Measurements from ENCODE around the gene ACVRL1.

ACVRL1 gene

GRCh38 chr12:51959921-51960320 lies 52.6 kb downstream of the ACVRL1 start:
- in situ Hi-C loops (cut with MboI; ENCODE audit: low sequenced_read_pairs): no loop called here

GRCh38 chr12:51960488-51960887 lies 53.2 kb downstream of the ACVRL1 start:
- in situ Hi-C loops (cut with MboI; ENCODE audit: low sequenced_read_pairs): no loop called here

DNA sequence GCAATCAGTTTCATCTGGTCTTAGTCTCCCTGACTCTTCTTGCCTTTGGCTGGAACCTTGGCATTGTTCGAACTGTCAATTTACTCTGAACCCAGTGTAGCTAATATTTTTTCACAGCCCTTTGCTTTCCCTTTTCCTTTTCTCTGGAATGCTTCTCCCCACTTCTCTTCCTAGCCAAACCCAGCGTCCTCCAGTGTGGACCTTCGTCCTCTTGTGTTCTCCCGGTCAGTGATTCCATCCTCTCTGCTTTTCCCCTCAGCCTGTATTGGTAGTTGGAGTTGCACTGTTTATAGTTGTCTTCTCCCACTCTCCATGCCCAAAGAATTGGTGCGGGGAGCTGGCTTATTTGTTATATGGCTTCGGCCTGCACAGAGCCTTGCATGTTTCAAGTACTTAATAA lies 53.6 kb downstream of the ACVRL1 start:
- in situ Hi-C loops (cut with MboI; ENCODE audit: low sequenced_read_pairs): no loop called here

DNA sequence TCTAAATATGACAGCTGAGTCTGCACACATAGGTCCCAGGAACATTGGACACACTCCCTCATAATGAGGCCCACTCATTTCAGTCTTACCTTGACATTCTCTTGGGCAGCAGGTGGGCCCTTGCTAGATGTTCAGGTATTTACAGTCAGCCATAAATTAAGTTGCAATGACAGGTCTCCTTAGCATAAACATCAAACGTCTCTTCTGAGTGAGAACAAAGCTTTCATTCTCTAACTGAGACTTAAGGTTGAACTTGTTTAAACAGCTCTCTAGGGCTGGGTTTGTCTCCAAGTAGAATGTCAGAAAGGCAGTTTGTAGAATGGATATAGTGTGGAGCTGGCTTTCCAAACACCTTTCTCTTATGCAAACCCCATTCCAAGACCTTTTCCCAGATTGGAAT lies 54.5 kb downstream of the ACVRL1 start:
- in situ Hi-C loops (cut with MboI; ENCODE audit: low sequenced_read_pairs): no loop called here

DNA sequence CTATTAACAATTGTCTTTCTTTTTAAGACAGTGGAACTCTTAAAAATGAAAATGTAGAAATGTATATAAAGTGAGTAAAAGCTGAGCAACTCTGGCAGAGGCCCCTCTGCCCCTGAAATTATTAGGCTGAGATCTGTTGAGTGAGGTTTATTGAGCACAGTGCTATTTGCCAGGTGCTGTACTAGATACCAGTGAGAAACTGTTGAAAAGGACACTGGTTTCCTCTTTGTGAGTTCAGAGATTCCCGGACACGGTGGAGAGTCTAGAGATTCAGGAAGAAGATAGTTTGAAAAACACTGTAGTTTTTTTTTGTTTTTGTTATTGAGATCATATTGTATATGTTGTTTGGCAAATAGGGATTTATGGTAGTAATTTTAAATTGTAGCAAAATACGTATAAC lies 55.4 kb downstream of the ACVRL1 start:
- in situ Hi-C loops (cut with MboI; ENCODE audit: low sequenced_read_pairs): no loop called here

- in situ Hi-C loops (cut with MboI; ENCODE audit: low sequenced_read_pairs): no loop called here
Measured at GRCh38 chr12:51963477-51963876, 56.2 kb downstream of the ACVRL1 start.

DNA sequence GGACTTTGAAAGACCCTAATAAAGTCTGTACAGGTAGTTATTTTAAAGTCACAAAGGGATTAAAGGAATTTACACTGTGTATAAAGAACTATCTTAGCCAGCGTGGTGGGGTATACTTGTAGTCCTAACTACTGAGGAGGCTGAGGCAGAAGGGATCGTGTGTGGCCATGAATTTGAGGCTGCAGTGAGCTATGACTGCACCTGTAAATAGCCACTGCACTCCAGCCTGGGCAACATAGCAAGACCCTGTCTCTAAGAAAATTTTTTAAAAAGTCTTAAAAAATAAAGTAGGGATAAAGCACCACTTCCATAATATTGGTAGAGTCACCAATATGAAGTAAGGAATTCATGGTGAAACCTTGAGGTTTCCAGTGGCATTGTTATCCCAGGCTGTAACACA lies 62.3 kb downstream of the ACVRL1 start:
- in situ Hi-C loops (cut with MboI; ENCODE audit: low sequenced_read_pairs): no loop called here

GRCh38 chr12:51970904-51971646 lies 63.8 kb downstream of the ACVRL1 start:
- in situ Hi-C loops (cut with MboI; ENCODE audit: low sequenced_read_pairs): no loop called here

GRCh38 chr12:51971679-51972421 lies 64.5 kb downstream of the ACVRL1 start:
- in situ Hi-C loops (cut with MboI; ENCODE audit: low sequenced_read_pairs): no loop called here

- in situ Hi-C loops (cut with MboI; ENCODE audit: low sequenced_read_pairs): no loop called here
Measured at GRCh38 chr12:51972422-51972812, 65.1 kb downstream of the ACVRL1 start.

DNA sequence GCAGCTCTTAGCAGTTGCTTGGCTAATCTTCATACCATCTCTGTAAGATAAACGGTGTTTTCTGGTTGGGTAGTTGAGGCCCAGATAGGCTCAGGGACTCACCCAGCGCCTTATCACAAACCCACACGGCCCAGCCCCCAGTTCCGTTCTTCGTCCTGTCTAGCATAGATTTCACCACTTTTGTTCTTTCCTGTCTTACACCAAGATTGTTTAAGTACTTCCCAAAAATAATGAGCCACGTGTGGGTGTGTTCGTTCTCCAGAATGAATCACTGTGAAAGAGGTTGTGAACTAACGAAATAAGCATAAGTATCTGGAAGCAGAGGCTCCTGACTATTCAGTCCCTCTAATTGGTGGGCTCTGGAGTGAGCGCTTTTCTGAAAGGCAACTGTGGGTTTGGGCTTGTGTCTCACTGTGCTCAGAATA lies 65.6 kb downstream of the ACVRL1 start:
- in situ Hi-C loops (cut with MboI; ENCODE audit: low sequenced_read_pairs): no loop called here
